Measurements from ENCODE around the gene CNOT8.

DNA sequence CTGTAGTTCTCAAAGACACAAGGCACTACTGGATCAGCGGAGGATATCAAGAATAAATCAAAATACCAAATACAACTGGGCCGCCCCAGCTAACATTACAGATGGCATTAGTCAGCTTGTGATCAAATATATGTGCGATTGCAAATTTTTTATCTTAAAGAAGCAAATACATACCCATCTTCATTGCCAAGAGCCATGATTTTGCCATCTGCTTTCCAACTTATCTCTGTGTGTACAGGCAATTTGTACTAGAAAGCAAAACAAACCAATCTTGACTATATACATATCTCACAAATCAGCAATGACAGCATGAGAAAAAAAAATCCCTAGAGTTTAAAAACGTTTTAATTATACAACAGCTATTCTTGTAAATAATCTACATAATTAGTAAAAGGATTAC lies 59.3 kb downstream of the CNOT8 start:
- TF ChIP-seq EZH2 (IDR thresholded peaks at IDR 0.05; ENCODE audit: insufficient read depth, poor library complexity, severe bottlenecking) (no peak), EZH2phosphoT487 (IDR thresholded peaks at IDR 0.05; ENCODE audit: insufficient read depth, low read depth) (no peak)

All from GM23248 (cell line).